NCI-H524 (cell line): ENCODE data around the gene SNAI3.

ENCODE experiments used
- DNase-seq, 2 experiments: peaks; one replicate each; lab custom pipeline; 2025; lab: John Stamatoyannopoulos, UW

Gene SNAI3

DNA sequence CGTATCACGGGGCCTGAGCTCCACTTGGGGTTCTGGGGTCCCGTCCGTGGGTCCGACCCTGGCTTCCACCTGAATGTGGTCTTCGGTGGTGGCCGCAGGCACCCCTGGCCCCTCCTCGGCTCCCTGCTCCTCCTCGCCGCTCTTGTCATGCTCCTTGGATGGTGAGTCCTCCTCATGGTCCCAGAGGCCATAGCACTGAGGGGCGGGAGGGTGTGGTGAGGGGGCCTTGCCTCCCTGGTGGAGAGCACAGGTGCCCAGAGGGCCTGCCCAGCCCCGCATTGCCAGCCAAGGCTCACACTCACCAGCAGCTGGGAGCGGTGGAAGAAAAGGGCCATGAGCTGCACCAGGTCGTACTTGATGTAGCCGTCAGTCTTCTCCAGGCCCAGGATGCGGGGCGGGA, 34.9 kb upstream of the SNAI3 start:
- no peak for DNase-seq

DNA sequence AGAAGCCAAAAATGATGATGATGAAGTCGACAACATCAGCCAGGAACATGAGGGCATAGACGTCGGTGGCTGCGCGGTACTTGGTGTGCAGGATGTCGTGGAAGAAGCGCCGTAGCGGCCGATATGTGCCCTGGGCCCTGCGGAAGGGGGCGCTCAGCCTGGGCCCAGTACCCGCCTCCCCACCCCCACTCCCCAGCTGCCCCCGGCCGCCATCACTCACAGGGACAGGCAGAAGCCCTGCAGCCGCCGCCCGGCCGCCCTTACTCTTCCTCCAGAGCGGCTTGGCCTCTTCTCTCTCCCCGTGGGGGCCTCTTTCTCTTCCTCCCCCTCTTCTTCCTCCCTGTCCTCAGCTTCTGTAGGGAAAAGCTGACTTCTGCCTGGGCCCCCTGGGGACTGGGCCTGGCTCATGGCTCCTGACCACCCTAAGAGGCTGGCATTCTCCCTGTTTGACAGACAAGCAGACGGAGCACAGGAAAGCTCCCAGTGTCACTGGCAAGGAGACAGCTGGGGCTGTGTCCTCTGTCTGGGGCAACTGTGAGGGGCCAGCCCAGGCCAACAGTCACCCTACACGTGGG, 34.2 kb upstream of the SNAI3 start:
- no peak for DNase-seq

GRCh38 chr16:88719933-88720296, 33.6 kb upstream of the SNAI3 start:
- DNase-seq, result no peak

- DNase-seq, result no peak
These were observed 33.1 kb upstream of the SNAI3 start for GRCh38 chr16:88719267-88719932.

GRCh38 chr16:88718178-88718577, 31.9 kb upstream of the SNAI3 start:
- DNase-seq, result no peak

- DNase-seq, result no peak
These were observed 30.3 kb upstream of the SNAI3 start for GRCh38 chr16:88716601-88717001.

GRCh38 chr16:88716201-88716600, 29.9 kb upstream of the SNAI3 start:
- DNase-seq, result no peak

DNA sequence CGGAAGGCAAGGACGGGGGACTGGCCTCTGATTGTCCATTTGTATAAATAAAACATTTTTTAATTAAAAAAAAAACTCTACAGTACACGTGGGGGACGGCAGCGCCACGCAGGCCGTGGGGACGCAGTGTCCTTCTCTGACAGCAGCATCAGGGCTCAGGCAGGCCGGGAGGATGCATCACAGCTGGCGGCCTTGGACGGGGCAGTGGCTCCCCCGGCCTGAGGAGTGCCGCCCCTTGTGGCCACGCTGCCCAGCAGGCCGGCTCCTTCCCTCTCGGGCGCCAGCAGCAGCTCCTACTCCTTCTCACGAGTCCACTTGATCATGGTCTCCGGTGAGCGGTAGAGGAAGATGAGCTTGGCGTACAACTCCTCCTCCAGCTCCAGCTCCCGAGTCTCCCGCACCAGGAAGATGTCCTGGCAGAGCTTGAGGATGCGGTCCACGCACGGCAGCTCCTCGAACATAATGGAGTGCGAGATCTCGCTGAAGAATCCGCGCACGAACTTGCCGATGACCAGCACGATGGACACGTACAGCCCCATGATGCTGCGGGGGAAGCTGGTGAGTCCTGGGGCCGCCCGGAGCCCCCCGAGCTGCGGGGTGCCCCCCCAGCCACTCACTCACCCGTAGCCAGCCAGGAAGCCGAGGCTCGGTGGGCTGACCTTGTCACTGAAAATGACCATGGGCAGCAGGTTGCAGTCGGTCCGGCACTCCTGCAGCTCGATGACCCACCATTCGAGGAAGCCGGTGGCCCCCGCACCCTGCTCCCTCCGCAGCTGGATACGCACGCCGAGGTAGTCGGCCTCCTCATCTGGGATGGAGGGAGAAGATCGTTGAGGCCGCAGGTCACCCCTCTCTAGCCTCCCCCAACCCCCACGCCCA, 29.2 kb upstream of the SNAI3 start:
- DNase-seq, result no peak

- no peak for DNase-seq
These were observed 28.4 kb upstream of the SNAI3 start for GRCh38 chr16:88714420-88715302.

GRCh38 chr16:88713568-88714419, 27.5 kb upstream of the SNAI3 start:
- DNase-seq, result no peak

DNA sequence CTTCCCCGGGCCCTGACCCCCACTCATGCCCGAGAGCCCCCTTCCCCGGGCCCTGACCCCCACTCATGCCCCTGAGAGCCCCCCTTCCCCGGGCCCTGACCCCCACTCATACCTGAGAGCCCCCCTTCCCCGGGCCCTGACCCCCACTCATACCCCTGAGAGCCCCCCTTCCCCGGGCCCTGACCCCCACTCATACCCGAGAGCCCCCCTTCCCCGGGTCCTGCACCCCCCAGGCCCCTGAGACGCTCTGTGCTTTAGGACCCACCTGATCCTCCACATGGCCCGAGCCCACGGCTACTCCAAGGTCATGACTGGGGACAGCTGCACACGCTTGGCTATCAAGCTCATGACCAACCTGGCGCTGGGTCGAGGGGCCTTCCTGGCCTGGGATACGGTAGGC, 26.7 kb upstream of the SNAI3 start:
- DNase-seq, result no peak

DNA sequence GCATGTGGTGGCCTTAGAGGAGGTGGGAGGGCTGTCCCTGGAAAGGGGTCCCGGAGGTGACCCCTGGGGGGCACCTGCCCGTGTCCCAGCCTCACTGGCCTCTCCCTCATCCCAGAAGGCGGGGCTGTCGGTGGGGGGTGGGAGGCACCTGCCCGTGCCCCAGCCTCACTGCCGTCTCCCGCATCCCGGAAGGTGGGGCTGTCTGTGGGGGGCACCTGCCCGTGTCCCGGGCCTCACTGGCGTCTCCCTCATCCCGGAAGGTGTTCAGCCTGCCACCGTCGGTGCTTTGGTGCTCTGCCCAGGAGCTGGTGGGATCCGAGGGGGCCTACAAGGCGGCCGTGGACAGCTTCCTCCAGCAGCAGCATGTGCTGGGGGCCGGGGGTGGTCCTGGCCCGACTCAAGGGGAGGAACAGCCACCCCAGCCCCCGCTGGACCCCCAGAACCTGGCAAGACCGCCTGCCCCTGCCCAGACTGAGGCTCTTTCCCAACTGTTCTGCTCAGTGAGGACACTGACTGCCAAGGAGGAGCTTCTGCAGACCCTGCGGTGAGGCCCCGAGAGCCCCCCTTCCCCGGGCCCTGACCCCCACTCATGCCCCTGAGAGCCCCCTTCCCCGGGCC, 26.2 kb upstream of the SNAI3 start:
- no peak for DNase-seq

DNA sequence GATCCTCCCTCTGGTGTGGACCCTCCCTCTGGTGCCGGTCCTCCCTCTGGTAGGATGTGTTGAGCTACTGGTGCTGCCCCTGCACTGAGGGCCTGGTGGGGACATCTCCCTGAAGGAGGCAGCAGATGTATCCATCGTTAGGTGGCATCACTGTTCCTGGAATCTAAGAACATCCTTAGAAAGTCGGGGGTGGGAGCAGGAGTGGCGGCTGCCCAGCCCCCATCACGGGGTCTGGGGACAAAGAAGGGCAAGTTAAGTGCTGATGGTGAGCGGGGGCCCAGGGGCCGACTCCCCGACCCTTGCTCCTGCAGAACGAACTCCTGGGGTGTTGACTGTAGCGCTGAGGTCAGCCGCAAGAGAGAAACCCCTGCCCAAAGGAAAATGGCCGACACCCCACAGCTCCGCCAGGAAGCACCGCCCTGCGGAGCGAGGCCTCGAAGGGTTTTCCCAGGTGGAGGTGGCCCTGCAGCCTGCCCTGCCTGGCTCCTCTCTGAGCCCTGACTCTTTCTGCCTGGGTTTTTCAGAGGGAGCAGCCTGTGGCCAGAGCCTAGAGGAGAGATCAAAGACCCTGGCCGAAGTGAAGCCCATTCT, 25.5 kb upstream of the SNAI3 start:
- no peak for DNase-seq

GRCh38 chr16:88710556-88710955, 24.2 kb upstream of the SNAI3 start:
- no peak for DNase-seq

DNA sequence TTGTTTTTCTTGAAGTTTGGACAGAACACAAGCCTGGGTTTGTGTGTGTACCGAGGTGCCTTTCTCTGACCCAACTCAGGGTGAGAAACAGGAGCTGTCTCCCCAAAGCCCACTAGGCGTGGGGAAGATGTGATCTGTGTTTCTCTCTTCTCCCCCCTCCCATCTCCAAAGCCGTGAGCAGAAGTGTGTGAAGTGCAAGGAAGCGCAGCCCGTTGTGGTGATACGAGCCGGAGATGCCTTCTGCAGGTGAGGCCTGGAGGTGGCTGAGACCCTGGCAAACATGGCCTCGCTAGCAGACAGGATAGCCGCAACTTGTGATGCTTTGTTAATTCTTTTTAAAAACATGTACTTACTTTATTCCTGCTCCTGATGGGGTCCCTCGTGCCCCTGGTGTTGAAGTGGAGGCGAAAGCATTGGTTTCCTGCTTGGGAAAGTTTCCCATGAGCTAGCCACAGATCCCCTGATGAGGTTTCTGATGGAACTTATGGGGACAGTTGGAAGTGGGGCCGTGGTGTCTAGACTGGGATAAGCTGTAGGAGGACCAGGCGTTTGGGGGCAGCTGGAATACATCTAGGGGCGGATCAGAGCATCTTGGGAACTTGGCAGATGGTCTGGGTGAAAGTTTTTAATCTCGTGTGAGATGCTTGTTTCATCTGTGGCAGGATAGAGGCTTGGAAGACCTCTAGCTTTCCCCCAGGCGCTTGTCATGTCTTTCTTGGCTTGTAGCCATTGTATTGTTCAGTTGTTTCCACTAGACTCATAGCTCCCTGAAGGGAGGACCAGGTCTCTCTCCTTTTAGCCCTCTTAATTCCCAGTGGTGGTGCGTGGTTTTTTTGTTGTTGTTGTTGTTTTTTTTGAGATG, 20.9 kb upstream of the SNAI3 start:
- DNase-seq, result peak; percentile 91 to 93

DNA sequence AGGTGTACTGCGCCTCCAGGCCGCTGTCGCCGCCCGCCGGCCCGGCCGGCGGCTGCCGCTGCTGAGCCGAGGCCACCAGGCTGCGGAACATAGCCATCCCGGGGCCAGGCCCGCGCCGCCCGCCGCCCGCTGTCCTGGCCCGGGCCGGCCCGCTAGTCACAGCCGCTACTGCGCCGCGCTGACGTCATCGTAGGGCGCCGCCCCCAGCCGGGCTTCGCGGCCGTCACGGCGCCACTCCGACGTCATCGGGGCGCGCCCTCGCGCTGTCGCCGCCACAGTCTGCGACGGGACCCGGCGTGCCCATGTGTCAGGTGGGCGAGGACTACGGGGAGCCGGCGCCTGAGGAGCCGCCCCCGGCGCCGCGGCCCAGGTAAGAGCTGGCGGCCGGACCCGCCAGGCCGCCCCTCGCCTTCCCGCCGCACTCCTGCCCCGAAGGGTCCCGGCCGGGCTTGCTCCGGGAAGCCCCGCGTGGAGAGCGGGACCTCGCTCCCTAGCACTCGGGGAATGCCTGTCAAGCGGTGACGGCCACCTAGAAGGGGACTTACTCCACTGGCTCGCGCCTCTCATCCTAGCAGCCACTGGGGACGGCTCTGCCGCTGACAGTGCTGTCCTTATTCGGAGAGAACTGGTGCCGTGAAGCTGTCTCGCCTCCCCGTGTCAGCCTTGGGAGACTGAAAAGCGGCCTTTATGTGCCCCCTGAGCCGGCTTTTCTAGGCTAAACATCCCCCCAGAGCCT, 20.1 kb upstream of the SNAI3 start, which contains the start of the genes CTU2 and RNF166:
CTU2 (plus strand) TSS at position 275 of the 736 bp plus-strand sequence; CDS start at position 303, 28 bp downstream.
RNF166 (minus strand) TSS at position 180 of the 736 bp plus-strand sequence; CDS start at position 97, 83 bp downstream.
- peak; percentile 78 to 82 for DNase-seq

GRCh38 chr16:88705801-88706228, 19.5 kb upstream of the SNAI3 start:
- no peak for DNase-seq

GRCh38 chr16:88705076-88705684, 18.9 kb upstream of the SNAI3 start:
- no peak for DNase-seq
